GM18499 (cell line): Measurements from ENCODE around the gene PABPN1.
A peak's percentile ranks its signal among the peaks of the same experiment; 100 is the strongest.
"Not testable (repeated sequence)": the region's sequence is repeated elsewhere in the genome, so short reads cannot be mapped to it uniquely, and the experiment has no call there.

Source experiments
- ATAC-seq: cut with Tn5 transposase; IDR thresholded peaks from one replicate; pipeline ENCODE4 v1.9.1; 2021; ENCODE audit warnings: moderate number of reproducible peaks; ENCODE audit not compliant: insufficient read depth, unreplicated experiment

The PABPN1 gene, protein sequence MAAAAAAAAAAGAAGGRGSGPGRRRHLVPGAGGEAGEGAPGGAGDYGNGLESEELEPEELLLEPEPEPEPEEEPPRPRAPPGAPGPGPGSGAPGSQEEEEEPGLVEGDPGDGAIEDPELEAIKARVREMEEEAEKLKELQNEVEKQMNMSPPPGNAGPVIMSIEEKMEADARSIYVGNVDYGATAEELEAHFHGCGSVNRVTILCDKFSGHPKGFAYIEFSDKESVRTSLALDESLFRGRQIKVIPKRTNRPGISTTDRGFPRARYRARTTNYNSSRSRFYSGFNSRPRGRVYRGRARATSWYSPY

GRCh38 chr14:23320584-23321571 is at the start of gene PABPN1:
TSS of gene PABPN1 (plus strand) at chr14:23321457. CDS start at chr14:23321470, 13 bp downstream.
- ATAC-seq, result peak; percentile 87

- ATAC-seq, result no peak
Measured at GRCh38 chr14:23275412-23275811, 45.8 kb upstream of the PABPN1 start.

DNA sequence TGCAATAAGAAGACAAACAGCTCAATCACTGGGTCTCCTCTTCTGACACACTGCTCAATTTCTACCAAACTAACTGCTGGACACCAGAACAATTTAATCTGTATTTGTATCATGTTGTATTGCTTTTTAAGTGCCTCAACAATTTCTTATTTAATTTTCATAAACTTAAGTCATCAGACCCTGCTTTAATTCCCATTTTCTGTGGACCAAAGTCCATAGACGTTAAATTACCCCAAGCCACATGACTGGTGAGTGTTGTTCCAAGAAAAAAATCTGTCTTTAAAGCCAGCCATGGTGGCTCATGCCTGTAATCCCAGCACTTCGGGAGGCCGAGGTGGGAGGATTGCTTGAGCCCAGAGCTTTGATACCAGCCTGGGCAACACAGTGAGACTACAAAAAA is 44.1 kb upstream of the PABPN1 start:
- ATAC-seq, result no peak

DNA sequence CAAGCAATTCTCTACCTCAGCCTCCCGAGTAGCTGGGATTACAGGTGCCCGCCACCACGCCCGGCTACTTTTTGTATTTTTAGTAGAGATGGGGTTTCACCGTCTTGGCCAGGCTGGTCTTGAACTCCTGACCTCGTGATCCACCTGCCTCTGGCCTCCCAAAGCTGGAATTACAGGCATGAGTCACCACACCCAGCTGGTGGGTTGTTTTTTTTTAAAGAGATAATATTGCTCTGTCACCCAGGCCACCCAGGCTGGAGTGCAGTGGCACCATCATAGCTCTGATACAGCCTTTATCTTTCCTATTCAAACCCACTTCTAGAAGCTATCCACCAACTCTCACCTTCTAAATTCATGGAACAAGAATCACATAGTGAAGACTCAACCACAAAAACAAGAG is 43.3 kb upstream of the PABPN1 start:
- ATAC-seq, result not testable (repeated sequence)

DNA sequence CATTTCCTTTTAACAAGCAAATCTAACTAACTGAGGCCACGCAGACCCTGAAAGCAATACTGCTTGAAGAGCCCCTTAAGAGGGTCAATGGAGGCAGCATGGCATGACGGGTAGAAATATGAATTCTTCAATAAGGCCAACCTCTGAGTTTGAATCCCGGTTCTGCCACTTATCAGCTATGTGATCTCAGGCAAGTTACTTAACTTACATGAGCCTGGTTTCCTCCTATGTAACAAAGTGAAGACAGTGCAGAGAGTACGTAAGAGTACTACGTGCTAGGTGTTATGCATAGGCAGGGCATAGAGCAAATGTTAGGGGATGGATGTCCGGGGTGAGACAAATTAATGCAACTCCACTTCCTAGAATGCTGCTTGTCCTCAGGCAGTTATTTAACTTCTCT is 40.0 kb upstream of the PABPN1 start:
- ATAC-seq, result no peak

GRCh38 chr14:23284654-23285529 is 36.4 kb upstream of the PABPN1 start:
- ATAC-seq, result no peak

DNA sequence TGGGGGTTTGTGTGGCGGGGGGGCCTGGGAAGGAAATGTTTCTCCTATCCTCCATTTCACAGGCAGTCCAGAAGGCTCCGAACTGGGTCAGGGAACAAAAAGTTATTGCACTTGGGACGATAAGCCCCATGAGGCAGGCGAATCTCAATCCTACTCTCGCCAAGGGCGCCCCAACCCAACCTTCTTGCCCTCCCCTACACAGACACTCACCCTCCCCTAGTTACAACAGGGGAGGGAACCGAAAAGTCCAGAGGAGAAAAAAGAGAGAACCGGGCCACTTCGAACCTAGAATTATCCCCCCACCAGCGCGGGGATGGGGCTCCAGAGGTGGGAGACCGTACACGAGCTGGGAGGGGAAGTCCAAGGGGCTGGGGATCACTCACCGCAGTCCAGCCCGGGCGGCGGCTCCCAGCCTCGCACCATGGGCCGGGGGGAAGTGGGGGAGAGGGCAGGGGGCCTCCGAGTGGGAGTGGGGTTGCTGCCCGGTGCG is 35.7 kb upstream of the PABPN1 start:
- ATAC-seq, result no peak

DNA sequence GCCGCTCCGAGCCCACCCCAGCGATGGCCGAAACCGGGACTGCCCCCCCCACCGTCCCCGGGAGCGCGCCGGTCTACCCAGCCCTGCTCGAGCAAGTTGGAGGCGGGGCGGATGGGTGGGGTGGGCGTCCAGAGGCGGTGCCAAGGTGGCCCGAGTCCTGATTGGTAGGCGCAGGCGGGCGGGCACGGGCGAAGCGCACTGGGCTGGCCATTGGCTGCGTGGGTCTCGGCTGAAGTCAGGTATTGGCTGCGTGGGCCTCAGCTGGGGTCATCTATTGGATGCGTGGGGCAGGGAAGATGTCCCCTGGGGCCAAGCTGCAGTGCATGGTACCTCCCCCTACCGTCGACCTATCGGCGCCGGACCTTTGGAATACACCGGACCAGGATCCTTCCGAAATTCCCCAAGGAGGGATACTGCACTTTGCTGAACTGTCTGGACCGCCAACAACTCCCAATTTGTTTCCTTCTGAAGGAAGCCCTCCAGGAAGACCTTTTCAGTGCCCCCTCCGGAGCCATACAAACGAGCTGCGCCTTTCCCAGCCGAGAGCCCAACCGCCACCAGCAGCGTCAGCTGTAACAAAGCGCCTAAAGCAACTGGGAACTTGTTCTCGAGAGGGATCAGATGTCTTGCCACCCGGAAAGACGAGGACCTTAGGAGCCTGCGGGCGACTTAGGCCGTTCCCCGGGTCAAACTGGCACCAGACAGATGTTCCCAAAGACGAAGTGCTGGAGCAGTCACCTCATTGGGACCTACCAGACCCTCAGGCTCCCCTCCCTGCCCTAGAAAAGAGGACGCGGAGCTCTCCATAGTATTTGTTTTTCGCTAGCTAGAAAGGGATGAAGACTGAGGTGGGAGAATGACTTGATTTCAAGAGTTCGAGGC is 35.0 kb upstream of the PABPN1 start, which contains the start of gene HOMEZ:
Gene HOMEZ, minus strand, starts transcription at position 113 of the 882 bp plus-strand sequence. CDS start 180 bp downstream, outside the sequence.
- ATAC-seq, result peak; percentile 86

DNA sequence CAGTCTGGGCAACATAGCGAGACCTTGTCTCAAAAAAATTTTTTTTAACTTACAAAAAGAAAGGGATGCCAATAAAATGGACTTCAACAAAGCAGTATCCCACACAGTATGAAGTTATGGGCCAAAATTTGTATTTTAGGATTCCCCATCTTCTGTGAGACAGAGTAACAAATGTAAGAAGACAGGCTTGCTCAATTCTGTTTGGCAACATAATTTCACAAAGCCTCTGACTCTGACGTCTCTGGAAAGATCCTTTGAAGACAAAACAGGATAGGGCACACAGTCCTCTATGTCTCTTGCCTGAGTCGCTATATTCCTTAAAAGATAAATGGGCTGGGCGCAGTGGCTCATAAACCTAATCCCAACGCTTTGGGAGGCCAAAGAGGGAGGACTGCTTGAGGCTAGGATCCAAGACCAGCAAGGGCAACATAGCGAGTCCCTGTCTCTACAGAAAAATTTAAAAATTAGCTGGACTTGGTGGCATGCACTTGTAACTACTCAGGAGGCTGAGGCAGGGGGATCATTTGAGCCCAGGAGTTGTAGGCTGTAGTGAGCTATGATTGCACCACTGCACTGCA is 34.3 kb upstream of the PABPN1 start:
- no peak for ATAC-seq

GRCh38 chr14:23294734-23295561 is 26.3 kb upstream of the PABPN1 start:
- ATAC-seq, result no peak

DNA sequence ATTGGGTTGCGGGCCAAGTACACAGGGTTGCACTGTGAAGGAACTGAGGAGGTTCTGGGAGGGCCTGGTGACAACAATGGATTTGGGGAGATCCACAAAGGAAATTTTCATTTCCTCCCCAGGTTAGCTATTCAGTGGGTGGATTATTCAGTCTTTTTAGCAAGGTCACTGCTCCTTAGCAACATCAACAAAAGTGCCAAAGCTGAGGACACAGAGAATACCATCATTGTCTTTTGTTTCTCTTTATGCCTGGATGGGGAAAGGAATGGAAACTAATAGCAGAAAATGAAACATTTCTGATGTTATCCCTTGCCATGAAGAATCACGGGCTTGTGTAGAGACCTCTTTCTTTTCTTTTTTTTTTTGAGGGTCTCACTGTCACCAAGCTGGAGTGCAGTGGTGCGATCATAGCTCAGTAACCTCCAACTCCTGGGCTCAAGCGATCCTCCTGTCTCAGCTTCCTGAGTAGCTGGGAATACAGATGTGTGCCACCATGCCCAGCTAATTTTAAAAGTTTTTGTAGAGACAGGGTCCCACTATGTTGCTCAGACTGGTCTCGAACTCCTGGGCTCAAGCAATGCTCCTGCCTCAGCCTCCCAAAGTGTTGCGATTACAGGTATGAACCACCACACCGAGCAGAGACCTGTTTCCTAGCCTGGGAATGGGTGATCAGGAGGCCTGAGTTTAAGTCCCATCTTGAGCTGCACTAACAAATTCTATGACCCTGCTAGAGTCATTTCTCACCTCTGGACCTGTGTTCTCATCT is 25.1 kb upstream of the PABPN1 start:
- ATAC-seq, result no peak

- ATAC-seq, result no peak
Measured at GRCh38 chr14:23297096-23297495, 24.2 kb upstream of the PABPN1 start.

GRCh38 chr14:23297611-23298277 is 23.5 kb upstream of the PABPN1 start:
- no peak for ATAC-seq

GRCh38 chr14:23299211-23299957 is 21.9 kb upstream of the PABPN1 start:
- no peak for ATAC-seq

- ATAC-seq, result no peak
Measured at GRCh38 chr14:23299986-23300686, 21.1 kb upstream of the PABPN1 start.
